HepG2 (cell line): Measurements from ENCODE around the gene IPCEF1. TPM values are rescaled to one million over a fixed set of nuclear protein-coding genes. Genes with fewer than 3 reads are reported as not detected.

Experiments used
- ARID4A ChIP-seq: sonication (generic); formaldehyde crosslinking; IDR thresholded peaks from 2 replicates; pipeline ENCODE4 v1.5.0; 2020; ENCODE audit warnings: mild to moderate bottlenecking, missing genetic modification reagents, borderline replicate concordance
- ASH2L ChIP-seq: fragments of 300-600, 200-600 bp; sonication (generic); IDR thresholded peaks from 2 replicates; pipeline ENCODE4 v1.7.0; 2017; ENCODE audit warnings: low read depth, mild to moderate bottlenecking, moderate library complexity, mixed read lengths, low read length; ENCODE audit not compliant: insufficient read length
- EP300 ChIP-seq, 3 experiments: sonication (generic) in 1 of 3; formaldehyde crosslinking in 1 of 3; IDR thresholded peaks; 2 replicates each; pipeline versions ENCODE4 v1.5.1 to v1.6.1; 2011 to 2020; ENCODE audit warnings: low read depth in 2 of 3, low read length in 2 of 3, borderline replicate concordance in 1 of 3, improper control_type of control experiment in 1 of 3, mild to moderate bottlenecking in 1 of 3, missing genetic modification reagents in 1 of 3, moderate library complexity in 1 of 3
- PHF21A ChIP-seq: sonication (generic); formaldehyde crosslinking; IDR thresholded peaks from 2 replicates; pipeline ENCODE4 v1.5.0; 2020; ENCODE audit warnings: mild to moderate bottlenecking, missing genetic modification reagents
- ZNF7 ChIP-seq: IDR thresholded peaks from 2 replicates; pipeline ENCODE4 v1.6.1; 2016; ENCODE audit warnings: missing biosample characterization, missing genetic modification reagents
- polyA plus RNA-seq, 8 experiments: library from polyadenylated mRNA; depleted of rRNA in 3 of 8; stranded (reverse) in 7 of 8; unstranded in 1 of 8; fragments of >200 nt; fragmentation: Illumina TruSeq in 4 of 8; extraction: Trizol in 4 of 8; gene quantifications; 2 replicates each; pipeline versions ENCODE4 v1.2.1 to v1.2.3, GENCODE V29; 2011 to 2016; ENCODE audit warnings: low read depth in 4 of 8, missing spikeins in 1 of 8, mixed read lengths in 1 of 8; ENCODE audit not compliant: insufficient read depth in 1 of 8
- total RNA-seq, 5 experiments: library from RNA; depleted of rRNA; stranded (reverse); fragments of >200 nt; fragmentation: Illumina TruSeq; extraction: Trizol; gene quantifications; 2 replicates each; pipeline ENCODE4 v1.2.3, GENCODE V29; 2016; ENCODE audit warnings: low read depth in 1 of 5

The IPCEF1 gene
- total and polyA plus RNA-seq, 2 of the 13 experiments (the other 11 are each of a cell fraction or from before 2014, with no cell fraction given): 0.03 TPM; not detected in 1

GRCh38 chr6:154232013-154232910, 124.3 kb downstream of the IPCEF1 start (continued):
- TF ChIP-seq ARID4A (CRISPR knock-in tag) (no peak), EP300 (IDR thresholded peaks at IDR 0.05; ENCODE audit: low read depth in 2 of 2, low read length in 2 of 2) (no peak), EP300 (CRISPR knock-in tag; IDR thresholded peaks at IDR 0.05; ENCODE audit: borderline replicate concordance) (no peak), ZNF7 (CRISPR knock-in tag) (no peak), PHF21A (CRISPR knock-in tag) (no peak), ASH2L (no peak)
